ENCODE measurements around the gene SPATA20. TPM values are rescaled to one million over a fixed set of nuclear protein-coding genes. Genes with fewer than 3 reads are reported as not detected.

Gene SPATA20
- total RNA-seq, 2 experiments from 2014 or later: 31.3 to 33.1 TPM

DNA sequence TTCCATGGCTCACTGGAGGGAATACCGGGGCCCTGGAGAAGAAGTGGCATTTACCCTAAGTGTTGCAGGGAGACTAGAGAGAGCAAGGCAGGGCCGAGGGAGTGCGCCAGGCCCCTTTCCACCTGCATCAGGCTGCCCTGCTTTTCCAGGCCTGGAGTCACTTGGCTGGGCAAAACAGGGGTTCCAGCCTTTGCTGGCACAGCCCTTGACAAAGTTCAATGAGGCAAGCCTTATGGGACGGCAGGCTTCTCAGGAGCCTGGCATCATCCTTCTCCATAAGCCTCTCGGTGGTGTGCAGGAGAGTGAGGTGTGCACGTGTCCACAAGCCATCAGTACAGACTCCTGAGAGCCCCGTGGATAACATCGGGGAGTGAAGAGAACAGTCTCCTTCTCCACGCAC is 40.6 kb downstream of the SPATA20 start:
- Mint-ChIP-seq H3K27ac (no peak overlapping the region), H3K27me3 (peaks cover 12% of the 10 kb centered on the region), H3K9me3 (no peaks in the 10 kb centered on the region), H3K36me3 (no peaks in the 10 kb centered on the region), H3K4me3 (no peak overlapping the region), H3K4me1 (no peaks in the 10 kb centered on the region)
- ATAC-seq (ENCODE audit: low read depth) (no peak), DNase-seq (no peak)
- POLR2A ChIA-PET: no interaction called here

DNA sequence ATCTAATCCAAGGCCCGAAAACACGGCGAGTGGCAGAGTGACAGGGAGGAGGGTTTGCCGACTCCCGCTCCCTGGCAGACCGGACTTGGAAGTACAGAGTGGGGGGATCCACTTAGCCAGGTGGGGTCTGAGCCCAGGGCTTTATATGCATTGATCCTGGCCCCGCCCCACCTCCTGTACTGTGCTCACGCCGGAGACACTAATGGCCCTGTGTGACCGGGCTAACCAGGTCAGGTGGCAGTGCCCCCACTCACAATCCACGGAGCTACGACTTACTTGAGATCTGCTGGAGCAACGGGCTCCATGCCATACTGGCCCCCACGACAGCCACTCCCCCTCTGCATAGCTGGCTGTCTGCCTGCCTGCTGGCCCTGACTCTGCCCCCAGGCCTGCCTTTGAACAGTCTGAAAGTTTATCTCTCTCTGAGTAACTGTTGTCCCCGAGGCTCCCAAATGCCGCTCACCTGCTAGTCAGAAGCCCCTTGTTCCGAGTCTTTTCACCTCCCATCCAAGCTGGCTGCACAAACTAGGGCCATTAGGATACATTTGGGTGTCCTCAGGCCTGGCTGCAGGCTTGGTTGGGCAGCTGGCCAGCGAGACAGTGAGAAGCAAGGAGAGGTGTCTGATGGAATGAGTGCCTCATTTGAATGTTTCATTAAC is 41.5 kb downstream of the SPATA20 start:
- no peak overlapping the region for H3K4me3 Mint-ChIP-seq
- H3K36me3 Mint-ChIP-seq: no peaks in the 10 kb centered on the region
- ATAC-seq (ENCODE audit: low read depth): no peak
- POLR2A ChIA-PET: no interaction called here
- no peak for DNase-seq
- H3K4me1 Mint-ChIP-seq: no peaks in the 10 kb centered on the region
- no peaks in the 10 kb centered on the region for H3K9me3 Mint-ChIP-seq
- H3K27ac Mint-ChIP-seq: no peak overlapping the region
- H3K27me3 Mint-ChIP-seq: peaks cover 9% of the 10 kb centered on the region

DNA sequence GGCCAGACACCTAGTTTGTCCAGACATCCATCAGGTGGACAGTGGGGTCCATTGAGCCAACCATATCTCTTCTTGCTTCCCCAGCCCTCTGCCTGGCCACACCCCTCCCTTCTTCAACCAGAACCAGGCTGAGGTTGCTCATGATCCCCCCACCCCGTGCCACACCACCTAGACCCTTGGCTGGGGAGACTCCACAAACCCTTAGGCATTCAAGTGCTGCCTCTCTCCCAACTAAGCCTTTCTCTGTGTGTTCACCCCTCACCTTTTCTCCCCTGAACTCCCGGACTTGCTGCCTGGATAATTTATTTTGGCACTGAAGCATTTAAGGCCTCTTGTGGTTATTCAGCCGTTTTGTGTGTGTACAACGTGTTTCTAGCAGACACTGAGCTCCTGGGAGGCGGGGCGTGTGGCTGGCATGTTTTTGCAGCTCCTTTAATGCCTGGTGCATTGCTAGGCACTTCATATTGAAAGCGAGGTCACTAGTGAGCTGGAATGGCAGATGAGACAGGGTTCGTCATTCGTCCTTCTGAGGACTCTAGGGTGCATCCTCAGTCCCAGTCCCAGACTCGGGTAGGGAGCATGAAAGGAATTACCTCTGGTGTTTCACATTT is 42.2 kb downstream of the SPATA20 start:
- Mint-ChIP-seq H3K9me3 (no peaks in the 10 kb centered on the region), H3K27ac (no peak overlapping the region), H3K4me1 (no peaks in the 10 kb centered on the region), H3K4me3 (no peak overlapping the region), H3K27me3 (peaks cover 4% of the 10 kb centered on the region), H3K36me3 (no peaks in the 10 kb centered on the region)
- ATAC-seq (ENCODE audit: low read depth) (no peak), DNase-seq (no peak)
- POLR2A ChIA-PET: no interaction called here

- Mint-ChIP-seq H3K4me3 (no peak overlapping the region), H3K27ac (no peak overlapping the region), H3K36me3 (no peaks in the 10 kb centered on the region), H3K27me3 (peaks cover 2% of the 10 kb centered on the region), H3K9me3 (no peaks in the 10 kb centered on the region), H3K4me1 (no peaks in the 10 kb centered on the region)
- ATAC-seq (ENCODE audit: low read depth) (no peak), DNase-seq (no peak)
- POLR2A ChIA-PET: no interaction called here
Observed at GRCh38 chr17:50590946-50591737, 44.2 kb downstream of the SPATA20 start.

DNA sequence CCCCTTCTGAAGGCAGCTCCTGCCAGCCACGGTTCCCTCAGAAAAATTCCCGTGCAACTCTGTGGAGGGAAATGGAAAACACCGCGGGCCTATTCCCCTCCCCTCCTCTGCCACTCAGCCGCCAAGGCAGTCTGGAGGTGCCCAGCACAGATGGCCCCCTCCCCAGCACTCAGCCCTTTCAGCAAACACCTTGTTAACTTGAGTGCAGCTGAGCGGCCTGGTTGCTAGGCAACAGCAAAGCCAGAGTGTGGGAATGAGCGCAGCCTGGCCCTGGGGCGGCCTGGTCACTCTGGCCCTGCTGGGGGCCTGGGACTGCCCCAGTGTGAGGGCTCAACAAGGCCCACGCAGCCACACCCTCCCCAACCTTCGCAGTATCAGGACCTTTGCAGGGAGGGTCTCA is 46.3 kb downstream of the SPATA20 start:
- Mint-ChIP-seq H3K9me3 (no peaks in the 10 kb centered on the region), H3K27ac (no peak overlapping the region), H3K4me1 (no peaks in the 10 kb centered on the region), H3K4me3 (no peak overlapping the region), H3K36me3 (no peaks in the 10 kb centered on the region), H3K27me3 (peaks cover 2% of the 10 kb centered on the region)
- DNase-seq (no peak), ATAC-seq (ENCODE audit: low read depth) (no peak)
- POLR2A ChIA-PET: no interaction called here

GRCh38 chr17:50594128-50594823 is 47.3 kb downstream of the SPATA20 start:
- ATAC-seq (ENCODE audit: low read depth) (no peak), DNase-seq (no peak)
- POLR2A ChIA-PET: no interaction called here
- Mint-ChIP-seq H3K9me3 (no peaks in the 10 kb centered on the region), H3K4me3 (no peak overlapping the region), H3K4me1 (no peaks in the 10 kb centered on the region), H3K27ac (no peak overlapping the region), H3K36me3 (no peaks in the 10 kb centered on the region), H3K27me3 (peaks cover 5% of the 10 kb centered on the region)

DNA sequence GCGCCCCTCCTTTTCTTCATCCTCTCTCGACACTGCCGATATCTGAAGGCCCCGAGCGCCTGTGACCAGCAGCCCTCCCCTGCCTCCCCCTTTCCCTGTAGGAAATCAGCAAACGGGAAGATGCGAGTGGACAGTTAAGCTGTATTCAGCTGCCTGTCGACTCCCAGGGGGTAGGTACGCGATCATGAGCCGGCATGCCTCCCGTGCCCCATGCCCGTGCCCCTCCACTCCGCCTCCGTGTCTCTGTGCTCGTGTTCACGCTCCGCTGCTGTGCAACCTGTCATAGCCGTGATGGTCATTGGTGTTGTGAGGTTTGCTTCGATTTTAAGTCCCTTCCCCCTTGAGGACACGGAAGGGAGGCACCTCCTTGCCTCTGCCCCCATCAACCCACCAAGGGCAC is 47.9 kb downstream of the SPATA20 start:
- POLR2A ChIA-PET: no interaction called here
- Mint-ChIP-seq H3K4me1 (no peaks in the 10 kb centered on the region), H3K36me3 (no peaks in the 10 kb centered on the region), H3K27me3 (peaks cover 5% of the 10 kb centered on the region), H3K27ac (no peak overlapping the region), H3K9me3 (no peaks in the 10 kb centered on the region), H3K4me3 (no peak overlapping the region)
- no peak for DNase-seq
- no peak for ATAC-seq (ENCODE audit: low read depth)

DNA sequence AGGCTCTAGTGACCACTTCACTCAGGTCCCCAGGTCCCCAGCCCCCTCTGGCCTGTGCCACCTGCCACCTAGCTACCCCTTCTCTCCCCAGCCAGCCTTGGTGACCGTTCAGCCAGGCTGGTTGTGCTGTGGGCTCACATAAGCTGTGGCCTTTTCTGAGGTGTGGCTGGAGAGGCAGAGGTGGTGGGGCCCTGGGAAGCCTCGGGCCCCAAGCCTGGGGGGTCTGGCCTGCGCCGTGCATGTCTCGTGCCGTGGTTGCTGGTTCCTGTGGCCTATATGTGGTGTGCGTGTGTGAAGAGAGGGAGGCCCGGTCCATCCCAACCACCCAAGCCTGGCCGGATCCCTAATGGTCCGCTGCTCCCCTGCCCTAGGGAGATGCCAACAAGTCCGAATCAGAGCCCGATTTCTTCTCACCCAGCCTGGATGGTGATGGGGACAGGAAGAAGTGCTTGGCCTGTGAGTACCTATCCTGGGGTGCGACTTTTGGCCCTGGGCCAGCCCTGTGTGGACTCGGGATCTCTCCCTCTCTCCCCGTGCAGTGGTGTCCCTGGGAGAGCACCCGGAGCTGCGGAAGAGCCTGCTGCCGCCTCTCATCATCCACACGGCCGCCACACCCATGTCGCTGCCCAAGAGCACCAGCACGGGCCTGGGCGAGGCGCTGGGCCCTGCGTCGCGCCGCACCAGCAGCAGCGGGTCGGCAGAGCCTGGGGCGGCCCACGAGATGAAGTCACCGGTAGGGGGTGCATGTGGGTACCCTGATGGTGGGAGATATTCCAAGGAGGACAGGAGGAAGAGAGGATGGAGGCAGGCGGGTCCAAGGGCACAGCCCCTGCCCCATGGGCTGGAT is 49.4 kb downstream of the SPATA20 start:
- DNase-seq: no peak
- ATAC-seq (ENCODE audit: low read depth): no peak
- Mint-ChIP-seq H3K9me3 (no peaks in the 10 kb centered on the region), H3K36me3 (no peaks in the 10 kb centered on the region), H3K4me1 (no peaks in the 10 kb centered on the region), H3K27me3 (peaks cover 5% of the 10 kb centered on the region), H3K4me3 (no peak overlapping the region), H3K27ac (no peak overlapping the region)
- POLR2A ChIA-PET: no interaction called here

DNA sequence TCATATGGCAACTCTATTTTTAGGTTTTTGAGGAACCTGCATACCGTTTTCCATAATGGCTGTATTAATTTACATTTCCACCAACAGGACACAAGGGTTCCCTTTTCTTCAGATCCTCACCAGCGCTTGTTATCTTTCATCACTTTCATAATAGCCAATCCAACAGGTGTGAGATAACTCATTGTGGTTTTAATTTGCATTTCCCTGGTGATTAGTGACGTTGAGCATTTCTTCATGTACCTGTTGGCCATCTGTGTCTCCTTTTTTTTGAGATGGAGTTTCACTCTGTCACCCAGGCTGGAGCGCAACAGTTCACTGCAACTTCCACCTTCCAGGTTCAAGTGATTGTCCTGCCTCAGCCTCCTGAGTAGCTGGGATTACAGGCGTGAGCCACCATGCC is 51.5 kb downstream of the SPATA20 start:
- ATAC-seq (ENCODE audit: low read depth) (no peak), DNase-seq (no peak)
- H3K27ac Mint-ChIP-seq: no peak overlapping the region
- H3K4me3 Mint-ChIP-seq: no peak overlapping the region
- POLR2A ChIA-PET: no interaction called here
- H3K4me1 Mint-ChIP-seq: no peaks in the 10 kb centered on the region
- no peaks in the 10 kb centered on the region for H3K9me3 Mint-ChIP-seq
- no peaks in the 10 kb centered on the region for H3K36me3 Mint-ChIP-seq
- H3K27me3 Mint-ChIP-seq: peaks cover 6% of the 10 kb centered on the region

- Mint-ChIP-seq H3K4me1 (no peaks in the 10 kb centered on the region), H3K36me3 (no peaks in the 10 kb centered on the region), H3K27ac (no peak overlapping the region)
Observed at GRCh38 chr17:50599606-50600005, 52.6 kb downstream of the SPATA20 start.

GRCh38 chr17:50601823-50602375 is 54.9 kb downstream of the SPATA20 start:
- H3K27ac Mint-ChIP-seq: no peak overlapping the region
- H3K27me3 Mint-ChIP-seq: peaks cover 18% of the 10 kb centered on the region
- H3K4me3 Mint-ChIP-seq: no peak overlapping the region
- POLR2A ChIA-PET: no interaction called here
- no peaks in the 10 kb centered on the region for H3K36me3 Mint-ChIP-seq
- ATAC-seq (ENCODE audit: low read depth) (no peak), DNase-seq (no peak)
- H3K9me3 Mint-ChIP-seq: no peaks in the 10 kb centered on the region
- no peaks in the 10 kb centered on the region for H3K4me1 Mint-ChIP-seq

More at GRCh38 chr17:50599606-50600005, 52.6 kb downstream of the SPATA20 start:
- H3K27me3 Mint-ChIP-seq: peaks cover 10% of the 10 kb centered on the region
- DNase-seq: no peak
- ATAC-seq (ENCODE audit: low read depth): no peak
- no peak overlapping the region for H3K4me3 Mint-ChIP-seq
- no peaks in the 10 kb centered on the region for H3K9me3 Mint-ChIP-seq
- POLR2A ChIA-PET: no interaction called here

- Mint-ChIP-seq H3K4me1 (no peaks in the 10 kb centered on the region), H3K36me3 (no peaks in the 10 kb centered on the region), H3K9me3 (no peaks in the 10 kb centered on the region), H3K27me3 (peaks cover 23% of the 10 kb centered on the region), H3K27ac (no peak overlapping the region), H3K4me3 (no peak overlapping the region)
- no peak for ATAC-seq (ENCODE audit: low read depth)
- POLR2A ChIA-PET: no interaction called here
- no peak for DNase-seq
Observed at GRCh38 chr17:50602836-50603235, 55.9 kb downstream of the SPATA20 start.

- Mint-ChIP-seq H3K4me1 (no peaks in the 10 kb centered on the region), H3K9me3 (no peaks in the 10 kb centered on the region), H3K27me3 (peaks cover 21% of the 10 kb centered on the region), H3K36me3 (no peaks in the 10 kb centered on the region), H3K27ac (no peak overlapping the region), H3K4me3 (no peak overlapping the region)
- POLR2A ChIA-PET: no interaction called here
- DNase-seq (no peak), ATAC-seq (ENCODE audit: low read depth) (no peak)
Observed at GRCh38 chr17:50603340-50603739, 56.4 kb downstream of the SPATA20 start.

All from activated naive CD8-positive, alpha-beta T cell treated with anti-CD3 and anti-CD28 coated beads, Interleukin-2, amount 10 ng/mL, durations not matched to agents 7 days and 5 days (primary cell).